Fibroblast of pulmonary artery (primary cell): ENCODE data around the gene PVALEF.

Experiments
- DNase-seq: peaks from one replicate; pipeline ENCODE4 v3.0.0-alpha.2; 2010; ENCODE audit warnings: low read depth
- H3K4me3 ChIP-seq: replicated peaks from 2 replicates; pipeline ENCODE4 v1.5.1; 2011; ENCODE audit warnings: low read depth, mild to moderate bottlenecking, control low read depth, low read length, moderate library complexity
- TF ChIP-seq, protein P1 (sequence below): IDR thresholded peaks from 2 replicates; pipeline ENCODE4 v1.5.1; 2011; ENCODE audit warnings: mild to moderate bottlenecking, control low read depth, low read length, inconsistent platforms; ENCODE audit errors: missing control alignments

Gene PVALEF

DNA sequence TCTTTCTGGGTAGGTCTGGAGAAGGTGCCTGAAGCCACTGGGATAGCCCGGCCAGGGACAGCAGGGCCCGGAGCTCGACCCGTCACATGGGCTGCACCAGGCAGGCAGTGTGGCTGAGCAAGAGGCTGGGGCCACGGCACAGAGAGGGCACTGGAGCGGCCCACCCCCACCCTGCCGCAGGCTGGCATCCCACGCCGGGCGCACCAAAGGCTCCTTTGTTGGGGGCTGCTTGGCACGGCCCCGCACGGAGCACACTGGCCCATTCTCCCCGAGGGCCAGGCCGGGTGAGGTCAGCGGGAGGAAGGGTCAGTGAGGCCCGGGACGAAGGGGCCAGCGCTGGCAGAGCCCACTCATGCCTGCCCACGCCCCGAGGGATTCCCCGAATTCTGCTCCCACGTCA lies 36.5 kb upstream of the PVALEF start:
- DNase-seq = no peak
- TF ChIP-seq, protein P1, sequence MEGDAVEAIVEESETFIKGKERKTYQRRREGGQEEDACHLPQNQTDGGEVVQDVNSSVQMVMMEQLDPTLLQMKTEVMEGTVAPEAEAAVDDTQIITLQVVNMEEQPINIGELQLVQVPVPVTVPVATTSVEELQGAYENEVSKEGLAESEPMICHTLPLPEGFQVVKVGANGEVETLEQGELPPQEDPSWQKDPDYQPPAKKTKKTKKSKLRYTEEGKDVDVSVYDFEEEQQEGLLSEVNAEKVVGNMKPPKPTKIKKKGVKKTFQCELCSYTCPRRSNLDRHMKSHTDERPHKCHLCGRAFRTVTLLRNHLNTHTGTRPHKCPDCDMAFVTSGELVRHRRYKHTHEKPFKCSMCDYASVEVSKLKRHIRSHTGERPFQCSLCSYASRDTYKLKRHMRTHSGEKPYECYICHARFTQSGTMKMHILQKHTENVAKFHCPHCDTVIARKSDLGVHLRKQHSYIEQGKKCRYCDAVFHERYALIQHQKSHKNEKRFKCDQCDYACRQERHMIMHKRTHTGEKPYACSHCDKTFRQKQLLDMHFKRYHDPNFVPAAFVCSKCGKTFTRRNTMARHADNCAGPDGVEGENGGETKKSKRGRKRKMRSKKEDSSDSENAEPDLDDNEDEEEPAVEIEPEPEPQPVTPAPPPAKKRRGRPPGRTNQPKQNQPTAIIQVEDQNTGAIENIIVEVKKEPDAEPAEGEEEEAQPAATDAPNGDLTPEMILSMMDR = no peak
- no peak overlapping the region for H3K4me3 ChIP-seq

DNA sequence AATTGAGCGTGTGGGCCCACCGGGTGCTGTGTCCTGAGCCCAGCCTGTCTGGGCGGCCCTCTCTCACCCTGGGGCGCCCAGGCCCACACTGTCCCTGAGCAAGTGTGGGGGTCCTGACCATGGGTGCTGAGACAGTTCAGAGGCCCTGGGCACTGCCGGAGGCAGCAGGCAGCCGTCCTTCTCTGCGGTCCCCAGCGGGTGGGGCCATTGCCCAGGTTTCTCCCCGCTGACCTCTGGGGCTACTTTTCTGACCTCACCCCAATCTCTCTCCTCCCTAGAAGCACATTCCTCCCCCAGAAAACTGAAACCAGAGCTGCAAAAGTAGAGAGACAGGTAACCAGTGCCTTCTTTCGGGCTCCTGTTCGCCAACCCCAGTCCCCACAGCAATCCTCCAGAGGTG lies 36.0 kb upstream of the PVALEF start:
- TF ChIP-seq, protein P1 = no peak
- no peak for DNase-seq
- H3K4me3 ChIP-seq = no peak overlapping the region

DNA sequence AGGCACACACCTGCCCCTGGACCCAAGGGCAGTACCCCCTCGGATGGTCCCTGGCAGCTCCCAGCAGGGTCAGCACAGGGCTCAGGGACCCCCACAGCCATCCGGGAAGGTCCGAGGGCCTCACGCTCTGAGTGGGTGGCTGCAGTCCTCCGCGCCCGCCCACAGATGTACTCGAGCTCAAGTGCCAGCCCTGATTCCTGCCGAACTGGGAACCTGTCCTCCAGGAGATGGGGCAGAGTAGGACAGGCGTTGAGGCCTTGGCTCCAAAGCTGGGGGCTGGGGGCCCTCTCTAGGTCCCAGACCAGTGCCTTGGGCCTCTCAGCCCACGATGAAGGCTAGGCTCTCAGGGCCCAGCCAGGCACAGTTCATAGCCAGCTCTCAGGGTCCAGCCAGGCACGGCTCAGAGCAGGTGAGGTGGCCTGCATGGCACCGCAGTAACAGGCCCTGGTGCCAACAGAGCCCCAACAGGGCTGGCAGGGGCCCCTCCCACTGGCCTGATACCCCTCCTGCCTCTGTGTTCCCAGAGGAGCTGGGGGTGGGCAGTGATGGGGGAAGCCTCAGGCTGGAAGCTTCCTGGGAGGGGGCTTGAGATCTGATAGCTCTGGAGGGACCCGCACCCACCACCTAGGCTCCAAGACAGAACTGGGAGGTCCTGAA lies 35.5 kb upstream of the PVALEF start:
- H3K4me3 ChIP-seq = no peak overlapping the region
- TF ChIP-seq, protein P1 = no peak
- no peak for DNase-seq

DNA sequence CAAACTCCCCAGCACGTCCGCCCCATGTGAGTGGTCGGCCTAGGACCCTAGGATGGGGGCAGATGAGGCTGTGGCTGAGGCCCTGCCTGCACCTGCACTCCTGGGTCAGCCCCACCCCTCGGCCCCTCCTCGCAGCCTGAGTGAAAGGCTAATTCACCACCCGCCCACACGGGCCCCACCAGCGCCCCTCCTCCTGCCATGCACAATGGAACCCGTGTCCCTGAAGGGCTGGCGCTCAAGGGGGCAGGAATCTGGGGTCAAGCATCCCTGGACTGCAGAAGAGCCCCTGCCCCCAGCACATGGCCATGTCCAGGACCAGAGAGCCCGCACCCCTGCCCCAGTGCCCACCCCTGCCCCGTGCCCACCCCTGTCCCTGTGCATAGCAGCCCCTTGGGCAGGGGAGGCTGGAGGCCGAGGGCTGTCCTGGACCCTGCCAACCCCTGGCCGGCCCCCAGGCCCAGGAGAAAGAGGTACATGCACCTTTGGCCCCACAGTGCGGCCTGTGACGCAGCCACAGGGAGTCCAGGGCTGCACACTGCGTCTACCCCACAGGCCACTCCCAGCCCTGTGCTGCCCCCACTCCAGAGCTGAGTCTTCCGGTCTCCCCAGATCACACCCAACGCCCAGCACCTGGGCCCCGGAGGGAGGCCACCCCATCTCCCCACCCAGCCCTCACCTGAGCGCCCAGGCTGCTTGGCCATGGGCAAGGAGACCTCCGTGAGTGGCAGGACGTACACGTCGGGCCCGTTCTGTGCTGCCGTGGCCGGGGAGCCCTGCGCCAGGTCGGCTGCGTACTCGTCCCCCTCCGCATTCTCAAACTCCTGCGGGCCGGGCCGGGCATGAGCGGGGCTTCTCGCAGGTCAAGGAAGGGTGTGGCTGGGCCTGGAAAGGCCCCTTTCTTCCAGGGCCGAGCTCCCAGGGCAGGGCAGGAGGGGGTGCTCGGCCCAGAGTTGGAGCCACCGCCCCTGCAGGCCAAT lies 34.6 kb upstream of the PVALEF start:
- DNase-seq = no peak
- H3K4me3 ChIP-seq = no peak overlapping the region
- TF ChIP-seq, protein P1 = no peak

DNA sequence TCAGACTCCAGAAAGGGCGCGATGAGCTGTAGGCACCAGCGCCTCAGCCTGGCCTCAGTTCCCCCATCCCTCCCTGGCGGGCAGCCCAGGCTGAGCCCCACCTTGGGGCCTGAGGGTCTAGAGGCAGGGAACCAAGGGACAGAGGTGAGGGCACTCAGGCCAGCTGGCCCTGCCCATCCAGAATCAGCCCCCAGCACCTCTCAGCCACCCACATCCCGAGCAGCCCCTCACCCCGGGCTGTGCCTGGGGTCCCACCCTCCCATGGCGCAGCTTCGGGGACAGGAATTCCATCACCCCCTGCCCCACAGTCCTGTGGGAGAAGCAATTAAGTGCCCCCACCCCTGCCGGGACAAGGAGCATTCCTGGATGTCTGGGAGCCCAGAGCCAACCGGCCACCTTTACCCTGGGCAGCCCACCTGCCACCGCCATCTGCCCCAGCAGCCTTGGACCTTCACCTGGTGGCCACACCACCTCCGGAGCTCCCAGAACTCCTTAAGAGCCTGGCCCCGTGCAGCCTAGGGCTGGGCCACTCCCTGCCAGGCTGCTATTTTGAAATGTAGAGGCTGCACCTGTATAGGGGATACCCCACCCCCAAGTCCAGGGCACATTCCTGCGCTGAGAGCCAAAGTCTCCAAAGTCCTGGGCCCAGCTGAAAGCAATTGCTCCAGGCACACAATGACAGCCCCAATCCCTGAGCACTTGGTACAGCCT lies 33.7 kb upstream of the PVALEF start:
- DNase-seq = no peak
- TF ChIP-seq, protein P1 = no peak
- no peak overlapping the region for H3K4me3 ChIP-seq

DNA sequence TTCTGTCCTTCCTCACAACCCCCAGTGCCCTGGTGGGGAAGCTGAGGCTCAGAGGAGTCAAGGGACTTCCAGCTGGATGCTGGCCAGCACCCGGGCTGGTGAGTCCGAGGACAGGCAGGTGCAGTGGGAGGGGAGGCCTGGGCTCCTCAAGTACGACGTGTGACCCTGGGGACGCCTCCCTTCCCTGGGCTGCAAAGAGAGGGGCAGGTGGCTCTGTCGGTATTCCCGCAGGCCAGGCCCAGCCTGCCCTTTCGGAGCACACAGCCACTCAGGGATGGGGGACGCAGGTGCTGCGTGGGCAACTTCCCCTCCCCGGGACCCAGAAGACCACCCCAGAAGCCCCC lies 33.1 kb upstream of the PVALEF start:
- no peak for DNase-seq
- H3K4me3 ChIP-seq = no peak overlapping the region
- TF ChIP-seq, protein P1 = no peak
